Immature natural killer cell (primary cell): ENCODE measurements around the gene RASSF8. TPM values are rescaled to one million over a fixed set of nuclear protein-coding genes. Genes with fewer than 3 reads are reported as not detected.

Experiments used
- DNase-seq, 3 donors: peaks; one replicate each; pipeline ENCODE4 v3.0.0; 2022; ENCODE audit warnings: mixed read lengths in 1 of 3
- H3K27ac Mint-ChIP-seq, 6 donors: one replicate each; pipeline ENCODE4 v1.8.0; 2020; ENCODE audit warnings: mixed read lengths in 6 of 6, mild to moderate bottlenecking in 5 of 6, inconsistent platforms in 4 of 6, moderate library complexity in 3 of 6
- H3K27me3 Mint-ChIP-seq, 3 donors: one replicate each; pipeline ENCODE4 v1.8.0; 2020 to 2021; ENCODE audit warnings: low read depth in 3 of 3, mild to moderate bottlenecking in 3 of 3, mixed read lengths in 3 of 3, moderate library complexity in 3 of 3, inconsistent platforms in 1 of 3
- H3K36me3 Mint-ChIP-seq, 3 donors: one replicate each; pipeline ENCODE4 v1.8.0; 2020; ENCODE audit warnings: mixed read lengths in 3 of 3, inconsistent platforms in 2 of 3, mild to moderate bottlenecking in 2 of 3
- H3K4me1 Mint-ChIP-seq, 2 donors: one replicate each; pipeline ENCODE4 v1.8.0; 2020; ENCODE audit warnings: inconsistent platforms in 2 of 2, mild to moderate bottlenecking in 2 of 2, mixed read lengths in 2 of 2, moderate library complexity in 1 of 2
- H3K4me3 Mint-ChIP-seq, 5 donors: one replicate each; pipeline ENCODE4 v1.8.0; 2020; ENCODE audit warnings: mild to moderate bottlenecking in 5 of 5, mixed read lengths in 5 of 5, inconsistent platforms in 3 of 5, moderate library complexity in 3 of 5
- H3K9me3 Mint-ChIP-seq, 6 donors: one replicate each; pipeline ENCODE4 v1.8.0; 2020; ENCODE audit warnings: mild to moderate bottlenecking in 6 of 6, mixed read lengths in 6 of 6, inconsistent platforms in 4 of 6, moderate library complexity in 3 of 6
- polyA plus RNA-seq, 3 donors: library from polyadenylated mRNA; unstranded; fragments of 300-500 nt; fragmentation: Illumina TruSeq; gene quantifications; one replicate each; pipeline ENCODE4 v1.2.3, GENCODE V29; 2021

Gene RASSF8
- polyA plus RNA-seq, 3 donors from 2014 or later, result 0.30 to 1.3 TPM; not detected in 1

- H3K27ac Mint-ChIP-seq, result no peak overlapping the region
- DNase-seq, result no peak
Measured at GRCh38 chr12:26032290-26032689, 73.8 kb downstream of the RASSF8 start.

GRCh38 chr12:26032719-26033241, 74.3 kb downstream of the RASSF8 start:
- Mint-ChIP-seq H3K9me3 (no peaks in the 10 kb centered on the region), H3K4me1 (no peaks in the 10 kb centered on the region), H3K36me3 (no peaks in the 10 kb centered on the region), H3K4me3 (no peak overlapping the region), H3K27ac (no peak overlapping the region), H3K27me3 (peaks cover 0 to 5% (median 0%) of the 10 kb centered on the region in 3 donors)
- DNase-seq, result no peak

More at GRCh38 chr12:26032290-26032689, 73.8 kb downstream of the RASSF8 start:
- Mint-ChIP-seq H3K9me3 (peaks cover 0 to 1% (median 0%) of the 10 kb centered on the region in 6 donors), H3K4me3 (no peak overlapping the region), H3K27me3 (peaks cover 0 to 4% (median 0%) of the 10 kb centered on the region in 3 donors), H3K4me1 (no peaks in the 10 kb centered on the region), H3K36me3 (no peaks in the 10 kb centered on the region)

- Mint-ChIP-seq H3K9me3 (no peaks in the 10 kb centered on the region), H3K27ac (no peak overlapping the region), H3K36me3 (no peaks in the 10 kb centered on the region), H3K4me3 (no peak overlapping the region), H3K4me1 (no peaks in the 10 kb centered on the region), H3K27me3 (peaks cover 0 to 2% (median 0%) of the 10 kb centered on the region in 3 donors)
- no peak for DNase-seq
Measured at GRCh38 chr12:26034371-26035142, 76.1 kb downstream of the RASSF8 start.

GRCh38 chr12:26036877-26037276, 78.4 kb downstream of the RASSF8 start:
- H3K27ac Mint-ChIP-seq, result no peak overlapping the region
- no peak for DNase-seq
- no peaks in the 10 kb centered on the region for H3K36me3 Mint-ChIP-seq
- no peaks in the 10 kb centered on the region for H3K9me3 Mint-ChIP-seq
- H3K4me3 Mint-ChIP-seq, result no peak overlapping the region
- H3K27me3 Mint-ChIP-seq, result peaks cover 0 to 4% (median 2%) of the 10 kb centered on the region in 3 donors
- no peaks in the 10 kb centered on the region for H3K4me1 Mint-ChIP-seq

- Mint-ChIP-seq H3K4me3 (no peak overlapping the region), H3K27me3 (peaks cover 0 to 4% (median 2%) of the 10 kb centered on the region in 3 donors), H3K36me3 (no peaks in the 10 kb centered on the region), H3K4me1 (no peaks in the 10 kb centered on the region), H3K9me3 (no peaks in the 10 kb centered on the region), H3K27ac (no peak overlapping the region)
- no peak for DNase-seq
Measured at GRCh38 chr12:26037615-26038220, 79.2 kb downstream of the RASSF8 start.

GRCh38 chr12:26042645-26043044, 84.2 kb downstream of the RASSF8 start:
- no peak for DNase-seq
- no peak overlapping the region for H3K27ac Mint-ChIP-seq
- peaks cover 0 to 8% (median under 1%) of the 10 kb centered on the region in 3 donors for H3K27me3 Mint-ChIP-seq
- no peak overlapping the region for H3K4me3 Mint-ChIP-seq
- H3K36me3 Mint-ChIP-seq, result no peaks in the 10 kb centered on the region
- H3K9me3 Mint-ChIP-seq, result no peaks in the 10 kb centered on the region
- H3K4me1 Mint-ChIP-seq, result no peaks in the 10 kb centered on the region

- no peaks in the 10 kb centered on the region for H3K4me1 Mint-ChIP-seq
- no peak overlapping the region for H3K27ac Mint-ChIP-seq
- no peaks in the 10 kb centered on the region for H3K36me3 Mint-ChIP-seq
Measured at GRCh38 chr12:26043135-26044006, 84.9 kb downstream of the RASSF8 start.

GRCh38 chr12:26044007-26044394, 85.5 kb downstream of the RASSF8 start:
- H3K27ac Mint-ChIP-seq, result no peak overlapping the region
- no peaks in the 10 kb centered on the region for H3K36me3 Mint-ChIP-seq
- H3K27me3 Mint-ChIP-seq, result peaks cover 0 to 9% (median 0%) of the 10 kb centered on the region in 3 donors
- H3K4me1 Mint-ChIP-seq, result no peaks in the 10 kb centered on the region
- H3K9me3 Mint-ChIP-seq, result no peaks in the 10 kb centered on the region
- H3K4me3 Mint-ChIP-seq, result no peak overlapping the region
- no peak for DNase-seq

More at GRCh38 chr12:26043135-26044006, 84.9 kb downstream of the RASSF8 start:
- H3K9me3 Mint-ChIP-seq, result no peaks in the 10 kb centered on the region
- no peak for DNase-seq
- peaks cover 0 to 9% (median 0%) of the 10 kb centered on the region in 3 donors for H3K27me3 Mint-ChIP-seq
- no peak overlapping the region for H3K4me3 Mint-ChIP-seq

- Mint-ChIP-seq H3K4me3 (no peak overlapping the region), H3K36me3 (no peaks in the 10 kb centered on the region), H3K27ac (no peak overlapping the region), H3K27me3 (peaks cover 0 to 9% (median 0%) of the 10 kb centered on the region in 3 donors), H3K4me1 (no peaks in the 10 kb centered on the region), H3K9me3 (no peaks in the 10 kb centered on the region)
- DNase-seq, result no peak
Measured at GRCh38 chr12:26044592-26044991, 86.1 kb downstream of the RASSF8 start.

- Mint-ChIP-seq H3K27me3 (peaks cover 0 to 5% (median 0%) of the 10 kb centered on the region in 3 donors), H3K27ac (no peak overlapping the region), H3K9me3 (no peaks in the 10 kb centered on the region), H3K4me1 (no peaks in the 10 kb centered on the region), H3K36me3 (no peaks in the 10 kb centered on the region), H3K4me3 (no peak overlapping the region)
- DNase-seq, result no peak
Measured at GRCh38 chr12:26046203-26046602, 87.7 kb downstream of the RASSF8 start.

GRCh38 chr12:26046906-26047305, 88.4 kb downstream of the RASSF8 start:
- no peaks in the 10 kb centered on the region for H3K9me3 Mint-ChIP-seq
- no peaks in the 10 kb centered on the region for H3K36me3 Mint-ChIP-seq
- DNase-seq, result no peak
- no peaks in the 10 kb centered on the region for H3K4me1 Mint-ChIP-seq
- no peak overlapping the region for H3K27ac Mint-ChIP-seq
- peaks cover 0 to 5% (median 0%) of the 10 kb centered on the region in 3 donors for H3K27me3 Mint-ChIP-seq
- H3K4me3 Mint-ChIP-seq, result no peak overlapping the region

GRCh38 chr12:26047401-26048226, 89.1 kb downstream of the RASSF8 start:
- DNase-seq, result no peak
- no peaks in the 10 kb centered on the region for H3K36me3 Mint-ChIP-seq
- H3K4me3 Mint-ChIP-seq, result no peak overlapping the region
- no peaks in the 10 kb centered on the region for H3K4me1 Mint-ChIP-seq
- no peaks in the 10 kb centered on the region for H3K9me3 Mint-ChIP-seq
- peaks cover 0 to 5% (median 2%) of the 10 kb centered on the region in 3 donors for H3K27me3 Mint-ChIP-seq
- H3K27ac Mint-ChIP-seq, result no peak overlapping the region

GRCh38 chr12:26052652-26053051, 94.2 kb downstream of the RASSF8 start:
- H3K36me3 Mint-ChIP-seq, result no peaks in the 10 kb centered on the region
- H3K4me1 Mint-ChIP-seq, result no peaks in the 10 kb centered on the region
- no peaks in the 10 kb centered on the region for H3K9me3 Mint-ChIP-seq
- no peak overlapping the region for H3K4me3 Mint-ChIP-seq
- peaks cover 0 to 2% (median 1%) of the 10 kb centered on the region in 3 donors for H3K27me3 Mint-ChIP-seq
- no peak for DNase-seq
- no peak overlapping the region for H3K27ac Mint-ChIP-seq
